ENCODE data around the gene MVP.

Gene MVP

GRCh38 chr16:29812754-29813643 is 7.3 kb upstream of the MVP start:
- peak overlapping the region in 12 of 21 experiments; percentile 6 to 98 (median 85) for H3K27ac ChIP-seq

GRCh38 chr16:29813644-29814562 is 6.4 kb upstream of the MVP start:
- H3K4me3 ChIP-seq, result no peak overlapping the region

More at GRCh38 chr16:29812754-29813643, 7.3 kb upstream of the MVP start:
- peak overlapping the region in 5 of 7 experiments; percentile 41 to 53 (median 46) for H3K4me3 ChIP-seq

GRCh38 chr16:29814592-29814991 is 5.7 kb upstream of the MVP start:
- H3K4me3 ChIP-seq, result no peak overlapping the region
- H3K27ac ChIP-seq, result peak overlapping the region in 6 of 21 experiments; percentile 5 to 96 (median 93)

More at GRCh38 chr16:29813644-29814562, 6.4 kb upstream of the MVP start:
- peak overlapping the region in 5 of 21 experiments; percentile 10 to 95 (median 44) for H3K27ac ChIP-seq

GRCh38 chr16:29815032-29815721 is 5.1 kb upstream of the MVP start:
- Histone ChIP-seq H3K27ac (peak overlapping the region in 19 of 21 experiments; percentile 39 to 98 (median 91)), H3K4me3 (peak overlapping the region; percentile 48 to 85 (median 66))

- Histone ChIP-seq H3K4me3 (peak within 1 kb of the TSS; percentile 48 to 85 (median 66)), H3K27ac (peak within 1 kb of the TSS; percentile 59 to 98 (median 91))
Measured at GRCh38 chr16:29815793-29816693, 4.2 kb upstream of the MVP start, which contains the start of gene PAGR1. PAGR1 (plus strand) TSS chr16:29816152; CDS start chr16:29816526, 374 bp downstream.

GRCh38 chr16:29816694-29817441 is 3.4 kb upstream of the MVP start:
- Histone ChIP-seq H3K27ac (peak overlapping the region; percentile 59 to 98 (median 91)), H3K4me3 (peak overlapping the region; percentile 48 to 85 (median 66))

- Histone ChIP-seq H3K27ac (peak overlapping the region in 5 of 21 experiments; percentile 88 to 95 (median 91)), H3K4me3 (no peak overlapping the region)
Measured at GRCh38 chr16:29818082-29818481, 2.2 kb upstream of the MVP start.

- peak overlapping the region in 2 of 7 experiments; percentile 67 to 68 for H3K4me3 ChIP-seq
Measured at GRCh38 chr16:29819506-29819905, 756 bp upstream of the MVP start.

GRCh38 chr16:29820730-29821642 is 724 bp downstream of the MVP start:
- H3K4me3 ChIP-seq, result peak overlapping the region; percentile 41 to 68 (median 55)
- H3K27ac ChIP-seq, result peak overlapping the region; percentile 71 to 97 (median 91)

More at GRCh38 chr16:29819506-29819905, 756 bp upstream of the MVP start:
- H3K27ac ChIP-seq, result peak overlapping the region in 15 of 21 experiments; percentile 85 to 97 (median 92)

- peak overlapping the region; percentile 41 to 68 (median 55) for H3K4me3 ChIP-seq
- H3K27ac ChIP-seq, result peak overlapping the region; percentile 71 to 97 (median 91)
Measured at GRCh38 chr16:29821643-29822115, 1.4 kb downstream of the MVP start.

- Histone ChIP-seq H3K4me3 (no peak overlapping the region), H3K27ac (peak overlapping the region in 19 of 21 experiments; percentile 15 to 97 (median 69))
Measured at GRCh38 chr16:29824589-29825144, 4.4 kb downstream of the MVP start.

GRCh38 chr16:29825145-29826044 is 5.1 kb downstream of the MVP start:
- no peak overlapping the region for H3K4me3 ChIP-seq
- H3K27ac ChIP-seq, result peak overlapping the region in 19 of 21 experiments; percentile 2 to 97 (median 69)

GRCh38 chr16:29826342-29826695 is 6.1 kb downstream of the MVP start:
- H3K27ac ChIP-seq, result peak overlapping the region in 13 of 21 experiments; percentile 2 to 97 (median 71)
- no peak overlapping the region for H3K4me3 ChIP-seq

- Histone ChIP-seq H3K4me3 (no peak overlapping the region), H3K27ac (peak overlapping the region in 1 of 21 experiments; percentile 45)
Measured at GRCh38 chr16:29830774-29831173, 10.5 kb downstream of the MVP start.

- Histone ChIP-seq H3K4me3 (no peak overlapping the region), H3K27ac (no peak overlapping the region)
Measured at GRCh38 chr16:29831490-29831889, 11.2 kb downstream of the MVP start.

Measured in skin epidermis (tissue), 12 donors.